Fibroblast of the aortic adventitia (primary cell): ENCODE results near the gene SPDEF. TPM values are rescaled to one million over a fixed set of nuclear protein-coding genes. Genes with fewer than 3 reads are reported as not detected.
A peak's percentile ranks its signal among the peaks of the same experiment; 100 is the strongest.

Experiments used
- DNase-seq: peaks from one replicate; pipeline ENCODE4 v3.0.0-alpha.2; 2010; ENCODE audit warnings: low read depth
- H3K4me3 ChIP-seq: 2 replicates; pipeline ENCODE4 v1.5.1; 2011; ENCODE audit warnings: low read depth, mild to moderate bottlenecking, control low read depth, low read length, moderate library complexity
- CTCF ChIP-seq: IDR thresholded peaks from 2 replicates; pipeline ENCODE4 v1.5.1; 2011; ENCODE audit warnings: mild to moderate bottlenecking, low read length, control low read depth, inconsistent platforms; ENCODE audit not compliant: insufficient read depth
- total RNA-seq: library from RNA; depleted of rRNA; stranded (reverse); fragments of >200 nt; gene quantifications from 2 replicates; pipeline ENCODE4 v1.2.3, GENCODE V29; 2012; ENCODE audit warnings: low replicate concordance

The SPDEF gene
- total RNA-seq, 1 donor: not detected

GRCh38 chr6:34543421-34543820 is 12.7 kb downstream of the SPDEF start:
- DNase-seq: peak; percentile 28

GRCh38 chr6:34540841-34541240 is 15.3 kb downstream of the SPDEF start:
- no peak overlapping the region for H3K4me3 ChIP-seq
- DNase-seq: no peak
- TF ChIP-seq CTCF: no peak

More at GRCh38 chr6:34543421-34543820, 12.7 kb downstream of the SPDEF start:
- no peak overlapping the region for H3K4me3 ChIP-seq
- TF ChIP-seq CTCF: no peak

DNA sequence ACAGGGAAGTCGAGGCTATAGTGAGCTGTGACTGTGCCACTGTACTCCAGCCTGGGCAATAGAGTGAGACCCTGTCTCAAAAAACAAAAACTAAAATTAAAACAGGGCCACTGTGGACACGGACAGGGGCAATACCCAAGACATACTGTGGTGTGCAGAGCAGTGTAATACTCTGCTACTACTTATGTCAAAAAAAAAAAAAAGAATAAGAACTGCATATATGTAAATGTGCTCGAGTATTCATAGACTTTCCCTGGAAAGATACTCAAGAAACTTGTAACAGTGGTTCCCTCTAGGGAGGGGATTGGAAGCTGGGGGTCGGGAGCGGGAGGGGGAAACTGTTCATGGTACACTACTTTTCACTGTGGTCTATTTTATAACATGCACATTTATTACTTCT is 15.9 kb downstream of the SPDEF start:
- TF ChIP-seq CTCF: no peak
- no peak for DNase-seq
- no peak overlapping the region for H3K4me3 ChIP-seq

GRCh38 chr6:34539181-34539580 is 16.9 kb downstream of the SPDEF start:
- no peak overlapping the region for H3K4me3 ChIP-seq
- no peak for DNase-seq
- no peak for TF ChIP-seq CTCF

DNA sequence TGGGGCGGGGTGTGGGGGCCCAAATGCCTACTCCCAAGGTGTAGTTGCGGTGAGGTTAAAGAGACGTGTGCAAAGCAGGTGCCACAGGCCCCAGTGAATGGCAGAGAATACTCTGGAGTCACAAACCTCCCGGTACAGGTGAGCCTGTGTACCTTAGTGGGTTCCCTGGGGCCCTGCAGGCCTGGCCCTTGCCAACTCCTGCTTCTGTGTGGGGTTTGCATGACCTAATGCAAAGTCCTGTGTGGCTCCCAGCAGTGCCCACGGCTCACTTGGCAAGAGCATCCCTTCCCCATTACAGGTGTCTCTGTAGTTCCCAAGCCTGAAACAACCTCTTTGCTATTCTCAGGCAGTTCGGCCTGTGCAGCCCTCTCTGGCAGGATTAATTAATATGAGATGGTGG is 17.5 kb downstream of the SPDEF start:
- no peak overlapping the region for H3K4me3 ChIP-seq
- TF ChIP-seq CTCF: no peak
- DNase-seq: no peak

DNA sequence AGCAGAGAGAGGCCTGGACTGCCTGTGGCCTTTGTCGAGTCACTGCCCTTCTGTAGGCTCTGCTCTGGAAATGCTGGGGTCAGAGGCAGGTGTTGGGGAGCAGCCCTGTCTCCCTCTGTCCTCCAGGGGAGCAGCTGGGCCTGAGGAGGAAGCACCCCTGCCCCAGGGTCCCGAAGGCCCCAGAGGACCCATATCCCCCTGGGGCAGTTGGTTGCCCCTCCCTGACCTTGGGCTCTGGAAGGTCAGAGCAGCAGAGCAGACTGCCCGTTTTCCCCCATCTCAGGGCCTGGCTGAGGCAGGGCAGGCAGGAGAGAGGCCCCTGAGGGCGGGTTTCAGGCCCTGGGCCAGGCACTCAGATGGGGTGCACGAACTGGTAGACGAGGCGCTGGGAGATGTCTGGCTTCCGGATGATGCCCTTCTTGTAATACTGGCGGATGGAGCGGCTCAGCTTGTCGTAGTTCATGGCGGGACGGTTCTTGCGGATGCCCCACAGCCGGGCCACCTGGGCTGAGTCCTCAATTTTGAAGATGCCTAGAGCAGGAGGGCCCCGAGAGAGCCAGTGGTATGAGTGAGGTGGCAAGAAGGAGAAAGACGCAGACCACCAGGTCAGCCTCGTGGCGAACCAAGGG is 18.1 kb downstream of the SPDEF start:
- no peak overlapping the region for H3K4me3 ChIP-seq
- TF ChIP-seq CTCF: no peak
- no peak for DNase-seq
